Neural cell (in vitro differentiated cells): ENCODE measurements around the gene ANKMY1. TPM values are rescaled to one million over a fixed set of nuclear protein-coding genes. Genes with fewer than 3 reads are reported as not detected.

Experiments
- H2AFZ ChIP-seq: fragments of 200-600, 300-800 bp; sonication (generic), shearing (Covaris generic); 2 replicates; pipeline ENCODE4 v1.6.0; 2014; ENCODE audit warnings: low read depth, mild to moderate bottlenecking, antibody characterized with exemption, low read length, moderate library complexity
- H3F3A ChIP-seq: fragments of 200-600 bp; shearing (Covaris generic); 2 replicates; pipeline ENCODE4 v1.6.1; 2016; ENCODE audit warnings: mild to moderate bottlenecking, moderate library complexity, mixed read lengths, antibody characterized with exemption, low read length; ENCODE audit not compliant: insufficient read depth, poor library complexity, severe bottlenecking
- H3K27ac ChIP-seq: fragments of 200-600, 300-800 bp; sonication (generic), shearing (Covaris generic); 2 replicates; pipeline ENCODE4 v1.5.1; 2014; ENCODE audit warnings: mild to moderate bottlenecking, low read length, moderate library complexity
- H3K27me3 ChIP-seq: fragments of 300-800, 200-600 bp; sonication (generic), shearing (Covaris generic); 2 replicates; pipeline ENCODE4 v1.6.0; 2014; ENCODE audit warnings: mild to moderate bottlenecking, low read depth, low read length, moderate library complexity; ENCODE audit not compliant: insufficient read depth
- H3K36me3 ChIP-seq: fragments of 300-800, 200-600 bp; sonication (generic), shearing (Covaris generic); 2 replicates; pipeline ENCODE4 v1.5.1; 2014; ENCODE audit warnings: mild to moderate bottlenecking, antibody characterized with exemption, low read length, moderate library complexity; ENCODE audit not compliant: insufficient read depth
- H3K4me2 ChIP-seq: fragments of 300-800, 200-600 bp; sonication (generic), shearing (Covaris generic); 2 replicates; pipeline ENCODE4 v1.6.0; 2014; ENCODE audit warnings: mild to moderate bottlenecking, low read length
- H3K4me3 ChIP-seq: fragments of 300-800, 200-600 bp; sonication (generic), shearing (Covaris generic); 2 replicates; pipeline ENCODE4 v1.5.1; 2014; ENCODE audit warnings: mild to moderate bottlenecking, low read length, moderate library complexity
- H3K79me2 ChIP-seq: fragments of 200-600 bp; shearing (Covaris generic); replicated peaks from 2 replicates; pipeline ENCODE4 v1.6.0; 2014; ENCODE audit warnings: mild to moderate bottlenecking, low read length, moderate library complexity; ENCODE audit not compliant: insufficient read depth
- H3K9ac ChIP-seq: fragments of 300-800, 200-600 bp; sonication (generic), shearing (Covaris generic); 2 replicates; pipeline ENCODE4 v1.6.1; 2016; ENCODE audit warnings: mild to moderate bottlenecking, low read length, mixed read lengths
- H3K9me2 ChIP-seq: fragments of 200-600 bp; shearing (Covaris generic); 2 replicates; pipeline ENCODE4 v1.6.1; 2016; ENCODE audit warnings: mild to moderate bottlenecking, low read length, mixed read lengths; ENCODE audit not compliant: insufficient read depth
- H3K9me3 ChIP-seq: fragments of 200-600, 300-800 bp; sonication (generic), shearing (Covaris generic); 2 replicates; pipeline ENCODE4 v1.6.1; 2016; ENCODE audit warnings: mild to moderate bottlenecking, mixed run types, low read length, moderate library complexity, mixed read lengths
- H4K20me1 ChIP-seq: fragments of 200-600 bp; shearing (Covaris generic); 2 replicates; pipeline ENCODE4 v1.6.1; 2016; ENCODE audit warnings: mild to moderate bottlenecking, mixed run types; ENCODE audit not compliant: insufficient read depth
- CTCF ChIP-seq: fragments of 450-650 bp; IDR thresholded peaks from 2 replicates; pipeline ENCODE4 v1.5.1; 2014; ENCODE audit warnings: antibody characterized with exemption, mild to moderate bottlenecking, moderate library complexity; ENCODE audit not compliant: poor library complexity, severe bottlenecking
- EP300 ChIP-seq: fragments of 450-650 bp; conservative IDR thresholded peaks from 2 replicates; pipeline ENCODE4 v1.6.1; 2014; ENCODE audit warnings: antibody characterized with exemption, mild to moderate bottlenecking, moderate library complexity; ENCODE audit not compliant: poor library complexity, severe bottlenecking
- EZH2 ChIP-seq: fragments of 200-600, 300-800 bp; shearing (Covaris generic), sonication (generic); IDR thresholded peaks from 2 replicates; pipeline ENCODE4 v1.6.1; 2014; ENCODE audit warnings: antibody characterized with exemption, low read length, borderline replicate concordance, mild to moderate bottlenecking; ENCODE audit not compliant: insufficient read depth, poor library complexity, severe bottlenecking
- MXI1 ChIP-seq: fragments of 450-650 bp; conservative IDR thresholded peaks from 2 replicates; pipeline ENCODE4 v1.6.1; 2014; ENCODE audit warnings: antibody characterized with exemption, mild to moderate bottlenecking; ENCODE audit not compliant: poor library complexity, severe bottlenecking
- POLR2AphosphoS5 ChIP-seq: IDR thresholded peaks from 2 replicates; pipeline ENCODE4 v1.6.1; 2012
- RAD21 ChIP-seq: fragments of 450-650 bp; conservative IDR thresholded peaks from 2 replicates; pipeline ENCODE4 v1.6.1; 2014; ENCODE audit warnings: antibody characterized with exemption, mild to moderate bottlenecking, moderate library complexity
- REST ChIP-seq: IDR thresholded peaks from 2 replicates; pipeline ENCODE4 v1.6.1; 2012; ENCODE audit warnings: borderline replicate concordance
- SMC3 ChIP-seq: fragments of 450-650 bp; conservative IDR thresholded peaks from 2 replicates; pipeline ENCODE4 v1.6.1; 2014; ENCODE audit warnings: antibody characterized with exemption, mild to moderate bottlenecking, moderate library complexity; ENCODE audit not compliant: poor library complexity
- TAF1 ChIP-seq: IDR thresholded peaks from 2 replicates; pipeline ENCODE4 v1.6.1; 2012; ENCODE audit warnings: low read depth
- polyA plus RNA-seq: library from polyadenylated mRNA; depleted of rRNA; stranded (reverse); fragments of >200 nt; gene quantifications from 2 replicates; pipeline ENCODE4 v1.2.3, GENCODE V29; 2014

Gene ANKMY1
- polyA plus RNA-seq, 1 donor from 2014 or later, result 6.6 TPM

GRCh38 chr2:240588006-240588655 lies 30.3 kb upstream of the ANKMY1 start:
- no peaks in the 10 kb centered on the region for H3K36me3 ChIP-seq
- no peaks in the 10 kb centered on the region for H3K27me3 ChIP-seq
- H3F3A ChIP-seq, result no peaks in the 10 kb centered on the region
- H3K27ac ChIP-seq, result no peak overlapping the region
- peak overlapping the region; percentile 66 for H3K4me2 ChIP-seq
- H3K79me2 ChIP-seq, result peaks cover 44% of the 10 kb centered on the region
- no peaks in the 10 kb centered on the region for H4K20me1 ChIP-seq
- TF ChIP-seq CTCF, result no peak
- TF ChIP-seq POLR2AphosphoS5, result no peak
- no peak for TF ChIP-seq REST
- TF ChIP-seq TAF1, result no peak
- TF ChIP-seq MXI1, result no peak
- no peak for TF ChIP-seq RAD21
- no peak for TF ChIP-seq SMC3
- TF ChIP-seq EZH2, result no peak
- no peak for TF ChIP-seq EP300
- peak overlapping the region; percentile 92 for H3K4me3 ChIP-seq
- H3K9me2 ChIP-seq, result no peaks in the 10 kb centered on the region
- no peaks in the 10 kb centered on the region for H3K9me3 ChIP-seq
- H3K9ac ChIP-seq, result peak overlapping the region; percentile 90
- H2AFZ ChIP-seq, result no peak overlapping the region

GRCh38 chr2:240586919-240587800 lies 29.4 kb upstream of the ANKMY1 start:
- peak overlapping the region; percentile 92 for H3K4me3 ChIP-seq
- H3K9ac ChIP-seq, result peak overlapping the region; percentile 90
- no peaks in the 10 kb centered on the region for H4K20me1 ChIP-seq
- peak; percentile 40 for TF ChIP-seq REST
- TF ChIP-seq EP300, result no peak
- TF ChIP-seq RAD21, result peak; percentile 4
- no peak for TF ChIP-seq CTCF
- TF ChIP-seq SMC3, result no peak
- no peak for TF ChIP-seq EZH2
- TF ChIP-seq POLR2AphosphoS5, result no peak
- no peak for TF ChIP-seq TAF1
- TF ChIP-seq MXI1, result no peak
- no peaks in the 10 kb centered on the region for H3K27me3 ChIP-seq
- H3K4me2 ChIP-seq, result peak overlapping the region; percentile 66
- H3K27ac ChIP-seq, result peak overlapping the region; percentile 88
- H2AFZ ChIP-seq, result peak overlapping the region; percentile 40
- no peaks in the 10 kb centered on the region for H3K9me3 ChIP-seq
- no peaks in the 10 kb centered on the region for H3K36me3 ChIP-seq
- peaks cover 44% of the 10 kb centered on the region for H3K79me2 ChIP-seq
- no peaks in the 10 kb centered on the region for H3K9me2 ChIP-seq
- H3F3A ChIP-seq, result no peaks in the 10 kb centered on the region
